Neuronal stem cell (in vitro differentiated cells): ENCODE results near the gene PICALM.

Experiments used
- DNase-seq: peaks from one replicate; pipeline ENCODE4 v3.0.0-alpha.2; 2013; ENCODE audit warnings: low spot score
- H2AFZ ChIP-seq: one replicate; pipeline ENCODE4 v1.6.1; 2013; ENCODE audit warnings: mild to moderate bottlenecking, low read length, inconsistent platforms
- H2AK5ac ChIP-seq: 2 replicates; pipeline ENCODE4 v1.6.1; 2013; ENCODE audit warnings: low read depth, mild to moderate bottlenecking, inconsistent platforms, low read length, moderate library complexity, mixed read lengths
- H2BK120ac ChIP-seq: 2 replicates; pipeline ENCODE4 v1.6.1; 2013; ENCODE audit warnings: low read depth, mild to moderate bottlenecking, inconsistent platforms, low read length, moderate library complexity, mixed read lengths
- H2BK12ac ChIP-seq: one replicate; pipeline ENCODE4 v1.6.1; 2013; ENCODE audit warnings: low read length, inconsistent platforms
- H2BK15ac ChIP-seq: 2 replicates; pipeline ENCODE4 v1.6.1; 2013; ENCODE audit warnings: mild to moderate bottlenecking, low read length, inconsistent platforms, mixed read lengths
- H2BK5ac ChIP-seq: one replicate; pipeline ENCODE4 v1.6.1; 2013; ENCODE audit warnings: inconsistent platforms, mild to moderate bottlenecking, low read length, moderate library complexity
- H3K14ac ChIP-seq: one replicate; pipeline ENCODE4 v1.6.1; 2013; ENCODE audit warnings: low read length, inconsistent platforms
- H3K18ac ChIP-seq: 2 replicates; pipeline ENCODE4 v1.6.1; 2013; ENCODE audit warnings: low read length, inconsistent platforms
- H3K23ac ChIP-seq: 2 replicates; pipeline ENCODE4 v1.6.1; 2013; ENCODE audit warnings: low read depth, mild to moderate bottlenecking, mixed read lengths, low read length, inconsistent platforms; ENCODE audit not compliant: poor library complexity
- H3K27ac ChIP-seq: replicated peaks from 3 replicates; pipeline ENCODE4 v1.5.1; 2013; ENCODE audit warnings: low read length, inconsistent platforms
- H3K27me3 ChIP-seq, 3 experiments: 2 replicates each; pipeline ENCODE4 v1.6.1; 2013; ENCODE audit warnings: low read length in 3 of 3, mild to moderate bottlenecking in 2 of 3, inconsistent platforms in 1 of 3, low read depth in 1 of 3, mixed read lengths in 1 of 3, moderate library complexity in 1 of 3; ENCODE audit not compliant: control insufficient read depth in 3 of 3, insufficient read depth in 3 of 3
- H3K36me3 ChIP-seq, 2 donors: replicated peaks in 1 of 2; 2 replicates each; pipeline ENCODE4 v1.6.1; 2013; ENCODE audit warnings: low read length in 2 of 2; ENCODE audit not compliant: control insufficient read depth in 2 of 2, insufficient read depth in 2 of 2
- H3K4ac ChIP-seq: 2 replicates; pipeline ENCODE4 v1.6.1; 2013; ENCODE audit warnings: inconsistent platforms, mild to moderate bottlenecking, low read length, moderate library complexity
- H3K4me1 ChIP-seq, 2 donors: 1 replicate in 1 of 2; 2 replicates in 1 of 2; pipeline ENCODE4 v1.6.1; 2013; ENCODE audit warnings: low read length in 2 of 2, low read depth in 1 of 2; ENCODE audit not compliant: control insufficient read depth in 2 of 2, insufficient read depth in 1 of 2
- H3K4me2 ChIP-seq: one replicate; pipeline ENCODE4 v1.6.1; 2013; ENCODE audit warnings: mild to moderate bottlenecking, low read length, inconsistent platforms; ENCODE audit not compliant: insufficient read depth, poor library complexity, severe bottlenecking
- H3K4me3 ChIP-seq, 2 donors: 2 replicates each; pipeline ENCODE4 v1.5.1; 2013; ENCODE audit warnings: low read length in 2 of 2, mild to moderate bottlenecking in 2 of 2, inconsistent platforms in 1 of 2, moderate library complexity in 1 of 2
- H3K79me1 ChIP-seq: one replicate; pipeline ENCODE4 v1.6.1; 2013; ENCODE audit warnings: low read depth, mild to moderate bottlenecking, inconsistent platforms, low read length, moderate library complexity
- H3K9ac ChIP-seq: one replicate; pipeline ENCODE4 v1.6.1; 2013; ENCODE audit warnings: mild to moderate bottlenecking, low read depth, low read length, inconsistent platforms; ENCODE audit not compliant: poor library complexity
- H3K9me3 ChIP-seq, 2 donors: replicated peaks in 1 of 2; 2 replicates each; pipeline versions ENCODE3 to v1.6.1; 2013; ENCODE audit warnings: low read length in 2 of 2, mild to moderate bottlenecking in 2 of 2, inconsistent platforms in 1 of 2, low read depth in 1 of 2, mixed read lengths in 1 of 2, moderate library complexity in 1 of 2; ENCODE audit not compliant: control insufficient read depth in 2 of 2, insufficient read depth in 1 of 2
- H4K8ac ChIP-seq: one replicate; pipeline ENCODE4 v1.6.1; 2013; ENCODE audit warnings: low read depth, mild to moderate bottlenecking, inconsistent platforms, low read length, moderate library complexity
- H4K91ac ChIP-seq: one replicate; pipeline ENCODE4 v1.6.1; 2013; ENCODE audit warnings: low read length, low read depth, mild to moderate bottlenecking, inconsistent platforms; ENCODE audit not compliant: poor library complexity
- WGBS, 2 donors: extraction: QIAGEN DNeasy Blood & Tissue Kit; methylation state at CpG; one replicate each; pipeline ENCODE4 v1.1.7; 2013; ENCODE audit warnings: missing lambda C conversion rate in 2 of 2, mixed read lengths in 1 of 2; ENCODE audit not compliant: insufficient read length in 2 of 2, insufficient replicate concordance in 1 of 2; ENCODE audit errors: extremely low coverage in 2 of 2; 5-methylcytosine and 5-hydroxymethylcytosine counted together

The PICALM gene

DNA sequence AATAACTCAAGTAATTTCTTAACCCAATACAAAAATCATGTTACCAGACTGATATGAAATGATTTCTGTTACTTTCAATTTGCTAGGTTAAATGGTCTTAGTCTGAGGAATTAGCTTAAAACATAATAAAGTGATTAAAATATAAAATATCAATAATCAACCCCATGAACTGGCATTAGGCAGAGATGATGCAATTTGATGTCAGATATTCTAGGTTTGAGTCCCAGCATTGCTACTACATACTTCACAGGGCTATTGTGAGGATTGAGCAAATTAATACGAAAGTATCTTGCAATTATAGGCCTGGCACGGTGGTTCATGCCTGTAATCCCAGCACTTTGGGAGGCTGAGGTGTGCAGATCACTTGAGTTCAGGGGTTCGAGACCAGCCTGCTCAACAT, 66.5 kb downstream of the PICALM start:
- H4K8ac ChIP-seq = no peak overlapping the region
- H3K9ac ChIP-seq = no peak overlapping the region
- H3K36me3 ChIP-seq = peaks cover 10 to 97% of the 10 kb centered on the region in 2 donors
- H3K4me3 ChIP-seq = no peak overlapping the region
- no peak overlapping the region for H2BK120ac ChIP-seq
- no peak for DNase-seq
- no peak overlapping the region for H3K18ac ChIP-seq
- no peak overlapping the region for H2AFZ ChIP-seq
- no peak overlapping the region for H3K27ac ChIP-seq
- no peaks in the 10 kb centered on the region for H3K9me3 ChIP-seq
- H3K27me3 ChIP-seq = no peaks in the 10 kb centered on the region
- no peak overlapping the region for H3K14ac ChIP-seq
- no CpG with 5 or more reads among the region's 3 CpGs for WGBS, 2 donors
- no peak overlapping the region for H4K91ac ChIP-seq
- H3K4ac ChIP-seq = no peak overlapping the region
- no peak overlapping the region for H2BK15ac ChIP-seq
- no peak overlapping the region for H2AK5ac ChIP-seq
- H3K79me1 ChIP-seq = no peaks in the 10 kb centered on the region
- H3K4me2 ChIP-seq = no peak overlapping the region
- no peak overlapping the region for H2BK5ac ChIP-seq
- no peaks in the 10 kb centered on the region for H3K4me1 ChIP-seq
- H2BK12ac ChIP-seq = no peak overlapping the region
- no peak overlapping the region for H3K23ac ChIP-seq

GRCh38 chr11:85991508-85991907, 77.4 kb downstream of the PICALM start:
- H3K4me3 ChIP-seq = no peak overlapping the region
- no peak overlapping the region for H3K18ac ChIP-seq
- no peak overlapping the region for H4K8ac ChIP-seq
- no peak overlapping the region for H2AFZ ChIP-seq
- no peak overlapping the region for H3K4me2 ChIP-seq
- H2BK5ac ChIP-seq = no peak overlapping the region
- H3K36me3 ChIP-seq = peaks cover 2 to 97% of the 10 kb centered on the region in 2 donors
- no peak overlapping the region for H3K14ac ChIP-seq
- H3K79me1 ChIP-seq = no peaks in the 10 kb centered on the region
- no peak overlapping the region for H2AK5ac ChIP-seq
- no peak for DNase-seq
- no peaks in the 10 kb centered on the region for H3K27me3 ChIP-seq
- no peak overlapping the region for H3K9ac ChIP-seq
- H3K23ac ChIP-seq = no peak overlapping the region
- H4K91ac ChIP-seq = no peak overlapping the region
- no peak overlapping the region for H2BK15ac ChIP-seq
- no CpG with 5 or more reads among the region's 2 CpGs for WGBS, 2 donors
- no peak overlapping the region for H2BK120ac ChIP-seq
- no peak overlapping the region for H3K27ac ChIP-seq
- no peaks in the 10 kb centered on the region for H3K4me1 ChIP-seq
- H3K4ac ChIP-seq = no peak overlapping the region
- H2BK12ac ChIP-seq = no peak overlapping the region
- no peaks in the 10 kb centered on the region for H3K9me3 ChIP-seq

DNA sequence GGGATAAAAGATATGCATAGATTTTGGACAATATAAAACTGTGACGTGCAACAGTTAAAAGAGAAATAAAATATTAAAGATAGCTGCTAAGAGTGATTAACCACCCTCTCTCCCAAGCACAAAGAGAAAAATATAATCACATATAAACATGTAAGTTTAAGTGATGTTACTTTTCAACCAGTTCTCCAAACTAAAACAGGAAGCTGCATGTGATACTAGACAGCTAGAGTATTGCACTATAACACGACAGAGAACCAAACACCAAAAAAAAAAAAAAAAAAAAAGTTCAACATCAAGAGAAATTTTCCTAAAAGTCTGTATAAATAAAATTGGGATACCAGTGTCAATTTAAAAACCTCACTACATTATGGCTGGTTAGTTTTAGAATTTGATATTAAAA, 79.1 kb downstream of the PICALM start:
- no peak for DNase-seq
- no peak overlapping the region for H3K23ac ChIP-seq

DNA sequence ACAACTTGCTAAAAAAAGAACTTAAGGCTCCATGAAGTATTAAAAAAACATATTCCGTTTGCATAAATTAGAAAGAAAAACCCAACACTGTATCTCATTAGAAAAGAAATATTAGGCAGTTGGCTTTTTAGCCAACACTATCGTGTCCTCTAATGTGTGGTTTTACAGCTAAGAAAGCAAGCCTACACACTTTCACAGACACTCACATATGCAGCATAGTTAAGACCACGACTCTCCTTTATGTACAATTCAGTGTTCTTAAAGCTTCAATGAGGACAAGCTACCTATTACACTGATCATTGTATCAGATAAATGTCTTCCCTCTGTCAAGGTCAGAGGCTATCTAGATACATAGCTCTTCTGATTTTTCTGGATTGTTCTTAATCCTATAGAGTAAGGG, 80.1 kb downstream of the PICALM start:
- no peak overlapping the region for H2BK15ac ChIP-seq
- no peak overlapping the region for H3K23ac ChIP-seq
- no peaks in the 10 kb centered on the region for H3K4me1 ChIP-seq
- WGBS, 2 donors = no CpG with 5 or more reads among the region's 3 CpGs
- no peaks in the 10 kb centered on the region for H3K27me3 ChIP-seq
- H3K9ac ChIP-seq = no peak overlapping the region
- H2BK5ac ChIP-seq = no peak overlapping the region
- no peaks in the 10 kb centered on the region for H3K9me3 ChIP-seq
- no peak overlapping the region for H3K14ac ChIP-seq
- H2AFZ ChIP-seq = no peak overlapping the region
- DNase-seq = no peak
- no peak overlapping the region for H4K91ac ChIP-seq
- no peak overlapping the region for H2BK12ac ChIP-seq
- no peak overlapping the region for H3K4me2 ChIP-seq
- H3K79me1 ChIP-seq = no peaks in the 10 kb centered on the region
- H2BK120ac ChIP-seq = no peak overlapping the region
- no peak overlapping the region for H3K27ac ChIP-seq
- H3K18ac ChIP-seq = no peak overlapping the region
- no peak overlapping the region for H2AK5ac ChIP-seq
- no peak overlapping the region for H3K4me3 ChIP-seq
- H4K8ac ChIP-seq = no peak overlapping the region
- no peak overlapping the region for H3K4ac ChIP-seq
- peaks cover 2 to 93% of the 10 kb centered on the region in 2 donors for H3K36me3 ChIP-seq

More for the DNA sequence above, 79.1 kb downstream of the PICALM start:
- Histone ChIP-seq H3K4me2 (no peak overlapping the region), H2BK12ac (no peak overlapping the region), H2BK120ac (no peak overlapping the region), H3K18ac (no peak overlapping the region), H4K8ac (no peak overlapping the region), H3K79me1 (no peaks in the 10 kb centered on the region), H3K4me1 (no peaks in the 10 kb centered on the region), H2BK15ac (no peak overlapping the region), H4K91ac (no peak overlapping the region), H3K27me3 (no peaks in the 10 kb centered on the region), H3K27ac (no peak overlapping the region), H3K9ac (no peak overlapping the region), H2AK5ac (no peak overlapping the region), H3K9me3 (no peaks in the 10 kb centered on the region), H3K4ac (no peak overlapping the region), H3K14ac (no peak overlapping the region), H2BK5ac (no peak overlapping the region), H3K36me3 (peaks cover 2 to 94% of the 10 kb centered on the region in 2 donors), H2AFZ (no peak overlapping the region), H3K4me3 (no peak overlapping the region)
- WGBS, 2 donors = no CpG with 5 or more reads among the region's 2 CpGs
